Peyer's patch (tissue), 4 donors: ENCODE measurements around the gene IFT20. TPM values are rescaled to one million over a fixed set of nuclear protein-coding genes. Genes with fewer than 3 reads are reported as not detected.
"Not testable (repeated sequence)": the region's sequence is repeated elsewhere in the genome, so short reads cannot be mapped to it uniquely, and the experiment has no call there.

ENCODE experiments used
- DNase-seq, 3 donors: peaks; one replicate each; pipeline ENCODE4 v3.0.0-alpha.2; 2017 to 2019
- H3K27ac ChIP-seq, 4 donors: fragments of 200-600 bp; sonication (generic); one replicate each; pipeline ENCODE4 v1.5.1; 2016 to 2019
- H3K27me3 ChIP-seq, 2 donors: fragments of 200-600 bp; sonication (generic); one replicate each; pipeline ENCODE4 v1.5.1; 2019
- H3K36me3 ChIP-seq, 3 donors: fragments of 200-600 bp; sonication (generic); one replicate each; pipeline ENCODE4 v1.5.1; 2016 to 2019
- H3K4me1 ChIP-seq, 4 donors: fragments of 200-600 bp; sonication (generic); one replicate each; pipeline ENCODE4 v1.5.1; 2016 to 2019
- H3K4me3 ChIP-seq, 4 donors: fragments of 200-600 bp; sonication (generic); 1 replicate in 3 of 4; 2 replicates in 1 of 4; pipeline ENCODE4 v1.5.1; 2016 to 2019; ENCODE audit warnings: mild to moderate bottlenecking in 1 of 4
- H3K9me3 ChIP-seq, 4 donors: fragments of 200-600 bp; sonication (generic); one replicate each; pipeline ENCODE4 v1.5.1; 2016 to 2019; ENCODE audit warnings: mild to moderate bottlenecking in 1 of 4
- POLR2A ChIP-seq, 2 donors: fragments of 450-650 bp; IDR thresholded peaks; one replicate each; pipeline ENCODE4 v1.5.1; 2017; ENCODE audit warnings: antibody characterized with exemption in 2 of 2, mild to moderate bottlenecking in 2 of 2, moderate library complexity in 2 of 2
- total RNA-seq, 4 donors: library from RNA; depleted of rRNA; stranded (reverse); fragments of >200 nt; gene quantifications; one replicate each; pipeline ENCODE4 v1.1.0, GENCODE V29; 2016
- TF ChIP-seq, protein P1 (sequence below), 6 experiments: fragments of 450-650 bp in 4 of 6; fragments of 200-600 bp in 2 of 6; sonication (generic) in 1 of 6; IDR thresholded peaks; one replicate each; pipeline ENCODE4 v1.5.1; 2017 to 2019; ENCODE audit warnings: antibody characterized with exemption in 6 of 6, mild to moderate bottlenecking in 3 of 6, moderate library complexity in 1 of 6

Gene IFT20
- total RNA-seq, 4 donors from 2014 or later = 34.7 to 69.7 (median 62.0) TPM

DNA sequence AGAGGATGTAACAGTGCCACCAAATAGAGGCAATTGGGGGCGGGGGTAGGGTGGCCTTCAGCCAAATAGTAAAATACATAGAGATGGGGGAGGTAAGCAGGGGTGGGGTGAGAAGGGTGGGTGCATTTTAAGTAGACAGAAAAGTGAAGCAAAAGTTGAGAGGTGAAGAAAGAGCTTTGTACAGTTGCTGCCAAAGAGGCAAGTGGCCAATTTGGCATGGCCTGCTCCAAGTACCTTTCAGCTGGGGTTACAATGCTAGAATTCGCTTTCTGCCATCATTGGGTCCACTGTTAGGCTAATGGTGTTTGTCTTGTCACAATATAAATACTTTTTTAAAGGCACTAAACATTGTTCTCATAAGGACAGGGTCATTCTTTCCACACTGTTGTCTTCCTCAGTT, 21.4 kb downstream of the IFT20 start:
- TF ChIP-seq POLR2A (IDR thresholded peaks at IDR 0.05) = no peak
- TF ChIP-seq, protein P1, sequence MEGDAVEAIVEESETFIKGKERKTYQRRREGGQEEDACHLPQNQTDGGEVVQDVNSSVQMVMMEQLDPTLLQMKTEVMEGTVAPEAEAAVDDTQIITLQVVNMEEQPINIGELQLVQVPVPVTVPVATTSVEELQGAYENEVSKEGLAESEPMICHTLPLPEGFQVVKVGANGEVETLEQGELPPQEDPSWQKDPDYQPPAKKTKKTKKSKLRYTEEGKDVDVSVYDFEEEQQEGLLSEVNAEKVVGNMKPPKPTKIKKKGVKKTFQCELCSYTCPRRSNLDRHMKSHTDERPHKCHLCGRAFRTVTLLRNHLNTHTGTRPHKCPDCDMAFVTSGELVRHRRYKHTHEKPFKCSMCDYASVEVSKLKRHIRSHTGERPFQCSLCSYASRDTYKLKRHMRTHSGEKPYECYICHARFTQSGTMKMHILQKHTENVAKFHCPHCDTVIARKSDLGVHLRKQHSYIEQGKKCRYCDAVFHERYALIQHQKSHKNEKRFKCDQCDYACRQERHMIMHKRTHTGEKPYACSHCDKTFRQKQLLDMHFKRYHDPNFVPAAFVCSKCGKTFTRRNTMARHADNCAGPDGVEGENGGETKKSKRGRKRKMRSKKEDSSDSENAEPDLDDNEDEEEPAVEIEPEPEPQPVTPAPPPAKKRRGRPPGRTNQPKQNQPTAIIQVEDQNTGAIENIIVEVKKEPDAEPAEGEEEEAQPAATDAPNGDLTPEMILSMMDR (IDR thresholded peaks at IDR 0.05) = no peak
- H3K4me1 ChIP-seq = peaks cover 0 to 8% (median 3%) of the 10 kb centered on the region in 4 donors
- no peak overlapping the region for H3K27ac ChIP-seq
- H3K9me3 ChIP-seq = no peaks in the 10 kb centered on the region
- DNase-seq = no peak
- no peaks in the 10 kb centered on the region for H3K27me3 ChIP-seq
- H3K4me3 ChIP-seq = no peak overlapping the region
- H3K36me3 ChIP-seq = no peaks in the 10 kb centered on the region

DNA sequence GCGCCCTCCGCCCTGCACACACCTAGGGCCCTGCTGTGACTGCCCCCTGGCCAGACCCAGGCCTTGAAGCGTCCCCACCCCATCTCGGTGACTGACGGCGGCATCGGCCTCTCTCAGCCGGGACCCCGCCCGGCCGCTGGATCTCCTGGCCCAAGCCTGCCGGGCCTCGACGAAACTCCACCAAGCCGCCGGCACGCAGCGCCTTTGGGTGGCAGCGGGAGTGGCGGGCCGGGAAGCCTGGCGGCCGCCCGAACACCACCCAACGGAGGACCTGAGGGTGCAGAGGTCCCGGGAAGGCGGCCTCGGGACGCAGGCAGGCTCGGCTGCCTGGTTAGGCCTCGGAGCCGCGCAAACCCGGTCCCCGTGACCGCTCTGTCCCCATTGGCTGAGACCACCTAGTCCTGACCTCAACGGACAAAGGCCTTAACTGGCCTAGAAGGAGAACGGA, 28.3 kb downstream of the IFT20 start:
- H3K4me1 ChIP-seq = no peaks in the 10 kb centered on the region
- H3K9me3 ChIP-seq = no peaks in the 10 kb centered on the region
- H3K36me3 ChIP-seq = no peaks in the 10 kb centered on the region
- H3K27ac ChIP-seq = no peak overlapping the region
- TF ChIP-seq, protein P1 (IDR thresholded peaks at IDR 0.05) = no peak
- TF ChIP-seq POLR2A (IDR thresholded peaks at IDR 0.05) = no peak
- no peaks in the 10 kb centered on the region for H3K27me3 ChIP-seq
- H3K4me3 ChIP-seq = no peak overlapping the region
- peak in 1 of 3 donors; percentile 50 for DNase-seq

DNA sequence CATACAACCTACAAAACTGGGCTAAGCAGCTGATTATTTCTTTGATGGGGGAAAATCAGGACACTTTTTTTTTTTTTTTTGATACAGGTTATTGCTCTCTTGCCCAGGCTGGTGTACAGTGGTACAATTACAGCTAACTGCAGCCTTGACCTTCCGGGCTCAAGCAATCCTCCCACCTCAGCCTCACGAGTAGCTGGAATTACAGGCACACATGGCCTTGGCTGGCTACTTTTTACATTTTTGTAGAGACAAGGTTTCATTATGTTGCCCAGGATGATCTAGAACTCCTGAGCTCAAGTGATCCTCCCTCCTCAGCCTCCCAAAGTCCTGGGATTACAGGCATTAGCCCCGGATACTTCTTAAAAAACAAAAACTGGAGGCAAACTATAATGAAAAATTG, 36.8 kb downstream of the IFT20 start:
- TF ChIP-seq POLR2A (IDR thresholded peaks at IDR 0.05) = no peak
- TF ChIP-seq, protein P1 (IDR thresholded peaks at IDR 0.05) = no peak
- Histone ChIP-seq H3K4me3 (no peak overlapping the region), H3K4me1 (no peaks in the 10 kb centered on the region), H3K36me3 (no peaks in the 10 kb centered on the region), H3K9me3 (no peaks in the 10 kb centered on the region), H3K27ac (no peak overlapping the region), H3K27me3 (no peaks in the 10 kb centered on the region)
- no peak for DNase-seq

DNA sequence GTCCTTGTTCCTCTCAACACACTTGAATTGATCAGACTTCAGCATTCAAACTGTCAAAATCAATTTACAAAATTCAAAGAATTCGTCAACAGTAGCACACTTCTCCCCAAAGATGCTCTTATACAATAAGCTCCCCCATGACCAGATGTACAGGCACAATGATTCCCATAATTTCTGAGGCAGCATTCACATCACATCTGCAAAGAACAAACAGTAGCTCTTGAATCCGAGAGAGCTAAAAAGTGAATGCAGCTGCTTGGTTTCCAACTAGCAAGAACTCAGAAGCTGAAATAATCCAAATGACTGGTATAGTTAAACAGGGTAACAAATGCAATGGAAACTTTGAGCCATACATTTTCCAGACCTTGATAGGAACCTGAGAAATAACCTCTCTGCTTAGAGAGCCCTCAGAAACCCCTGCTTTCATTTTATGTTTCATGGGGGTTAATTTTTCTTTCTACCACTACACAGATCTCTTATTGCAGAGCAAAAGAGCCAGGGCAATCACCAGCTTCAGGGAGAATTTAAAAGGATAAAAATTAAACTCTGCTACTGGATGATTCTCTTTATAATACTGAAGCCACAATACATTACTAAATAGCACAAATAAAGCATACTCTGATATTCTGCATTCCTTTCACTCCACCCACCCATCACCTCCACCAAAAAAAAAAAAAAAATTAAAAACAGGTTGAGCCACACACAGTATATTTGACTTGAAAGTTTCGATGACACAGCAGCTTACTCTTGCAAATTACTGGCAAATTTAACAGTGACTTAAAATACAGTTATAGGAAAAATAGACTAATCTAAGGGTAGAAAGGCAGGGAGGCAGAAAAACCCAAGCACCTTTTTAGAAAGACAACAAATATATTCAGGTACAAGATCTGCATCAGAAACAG, 39.3 kb downstream of the IFT20 start:
- H3K9me3 ChIP-seq = no peaks in the 10 kb centered on the region
- H3K36me3 ChIP-seq = no peaks in the 10 kb centered on the region
- H3K27me3 ChIP-seq = no peaks in the 10 kb centered on the region
- no peaks in the 10 kb centered on the region for H3K4me1 ChIP-seq
- no peak overlapping the region for H3K27ac ChIP-seq
- H3K4me3 ChIP-seq = no peak overlapping the region
- DNase-seq = no peak
- TF ChIP-seq, protein P1 (IDR thresholded peaks at IDR 0.05) = no peak
- TF ChIP-seq POLR2A (IDR thresholded peaks at IDR 0.05) = no peak

DNA sequence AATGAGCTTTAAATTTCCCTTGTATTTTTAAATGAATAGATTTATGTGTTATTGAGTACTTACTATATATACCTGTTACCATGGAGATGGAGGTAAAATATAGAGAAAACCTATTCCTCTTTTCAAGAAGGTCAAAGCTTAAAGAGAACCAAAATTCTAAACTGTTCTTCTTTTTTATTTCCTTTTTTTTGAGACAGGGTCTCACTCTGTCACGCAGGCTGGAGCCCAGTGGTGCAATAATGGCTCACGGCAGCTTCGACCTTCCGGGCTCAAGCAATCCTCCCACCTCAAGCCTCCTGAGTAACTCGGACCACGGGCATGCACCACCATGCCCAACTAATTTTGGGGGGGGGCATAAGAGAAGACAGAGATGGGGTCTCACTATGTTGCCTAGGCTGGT, 41.3 kb downstream of the IFT20 start:
- no peaks in the 10 kb centered on the region for H3K36me3 ChIP-seq
- H3K27ac ChIP-seq = no peak overlapping the region
- no peak overlapping the region for H3K4me3 ChIP-seq
- TF ChIP-seq, protein P1 (IDR thresholded peaks at IDR 0.05) = no peak
- no peak for TF ChIP-seq POLR2A (IDR thresholded peaks at IDR 0.05)
- no peaks in the 10 kb centered on the region for H3K9me3 ChIP-seq
- H3K4me1 ChIP-seq = no peaks in the 10 kb centered on the region
- no peak for DNase-seq
- no peaks in the 10 kb centered on the region for H3K27me3 ChIP-seq

DNA sequence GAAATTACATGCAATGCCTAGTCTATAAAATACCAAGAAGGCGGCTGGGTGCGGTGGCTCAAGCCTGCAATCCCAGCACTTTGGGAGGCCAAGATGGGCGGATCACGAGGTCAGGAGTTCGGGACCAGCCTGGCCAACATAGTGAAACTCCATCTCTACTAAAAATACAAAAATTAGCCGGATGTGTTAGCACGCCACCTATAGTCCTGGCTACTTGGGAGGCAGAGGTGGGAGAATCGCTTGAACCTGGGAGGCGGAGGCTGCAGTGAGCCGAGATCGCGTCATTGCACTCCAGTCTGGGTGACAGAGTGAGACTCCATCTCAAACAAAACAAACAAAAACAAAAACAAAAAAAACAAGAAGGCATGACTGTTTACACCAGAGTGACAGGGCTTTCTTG, 42.4 kb downstream of the IFT20 start:
- not testable (repeated sequence) for H3K27ac ChIP-seq, H3K9me3 ChIP-seq, H3K4me1 ChIP-seq, H3K36me3 ChIP-seq, H3K4me3 ChIP-seq, H3K27me3 ChIP-seq, DNase-seq
